SH-SY5Y (cell line): Measurements from ENCODE around the gene CD164L2.

Experiments used
- GATA2 ChIP-seq: IDR thresholded peaks from 2 replicates; pipeline ENCODE4 v1.6.1; 2011; ENCODE audit warnings: mild to moderate bottlenecking, low read depth, low read length
- GATA3 ChIP-seq: IDR thresholded peaks from 2 replicates; pipeline ENCODE4 v1.6.1; 2011; ENCODE audit warnings: low read depth, mild to moderate bottlenecking, low read length, moderate library complexity

- no peak for TF ChIP-seq GATA3
- TF ChIP-seq GATA2, result no peak
Observed at GRCh38 chr1:27355683-27356082, 27.4 kb downstream of the CD164L2 start.
